Measurements from ENCODE around the gene TUBGCP5. TPM values are rescaled to one million over a fixed set of nuclear protein-coding genes. Genes with fewer than 3 reads are reported as not detected.

The TUBGCP5 gene
- total and polyA plus RNA-seq, 2 experiments from 2014 or later: 12.0 to 21.7 TPM

GRCh38 chr15:22973987-22974386, 65.4 kb downstream of the TUBGCP5 start (continued):
- TF ChIP-seq ZNF462 (CRISPR knock-in tag; IDR thresholded peaks at IDR 0.05): no peak
- TF ChIP-seq EZH2 (IDR thresholded peaks at IDR 0.05; ENCODE audit: low read depth, unreplicated experiment): no peak
- no peak for TF ChIP-seq CTCF (conservative IDR thresholded peaks at IDR 0.05; ENCODE audit: low read depth in 2 of 2)
- no peak for TF ChIP-seq ETS1 (IDR thresholded peaks at IDR 0.05)
- TF ChIP-seq ZNF114 (CRISPR knock-in tag; IDR thresholded peaks at IDR 0.05): no peak
- TF ChIP-seq STAT1 (IDR thresholded peaks at IDR 0.05; ENCODE audit: unreplicated experiment): no peak

GRCh38 chr15:22973286-22973685, 66.1 kb downstream of the TUBGCP5 start:
- ATAC-seq: no peak
- H3K79me2 ChIP-seq (replicated peaks; ENCODE audit: insufficient read depth): peaks cover 98% of the 10 kb centered on the region
- H3K27me3 Mint-ChIP-seq (ENCODE audit: insufficient read depth, low read depth, poor library complexity): peaks cover 11% of the 10 kb centered on the region
- TF ChIP-seq NANOG (IDR thresholded peaks at IDR 0.05; ENCODE audit: borderline replicate concordance): no peak
- TF ChIP-seq ETS1 (IDR thresholded peaks at IDR 0.05): no peak
- TF ChIP-seq ZNF331 (CRISPR knock-in tag; IDR thresholded peaks at IDR 0.05; ENCODE audit: low read depth): no peak
- TF ChIP-seq REST (IDR thresholded peaks at IDR 0.05; ENCODE audit: unreplicated experiment): no peak
- no peak for TF ChIP-seq ZNF114 (CRISPR knock-in tag; IDR thresholded peaks at IDR 0.05)
- TF ChIP-seq STAT1 (IDR thresholded peaks at IDR 0.05; ENCODE audit: unreplicated experiment): no peak
- no peak for TF ChIP-seq JUNB (IDR thresholded peaks at IDR 0.05; ENCODE audit: unreplicated experiment)
- no peak for TF ChIP-seq CREB1 (CRISPR knock-in tag; IDR thresholded peaks at IDR 0.05; ENCODE audit: low read depth)

More at GRCh38 chr15:22973286-22973685, 66.1 kb downstream of the TUBGCP5 start:
- Histone ChIP-seq H3K36me3 (ENCODE audit: insufficient read depth) (no peaks in the 10 kb centered on the region), H3K4me3 (no peak overlapping the region), H3K4me1 (ENCODE audit: insufficient read depth) (peaks cover 8% of the 10 kb centered on the region; the same call in 1 of the 2 replicates), H2AFZ (no peak overlapping the region), H3K4me2 (no peak overlapping the region), H3K27me3 (ENCODE audit: insufficient read depth) (peaks cover 13% of the 10 kb centered on the region), H3F3A (replicated peaks; ENCODE audit: low read depth) (no peaks in the 10 kb centered on the region), H3K9me2 (ENCODE audit: insufficient read depth) (no peaks in the 10 kb centered on the region), H4K20me1 (replicated peaks; ENCODE audit: insufficient read depth) (peaks cover 42% of the 10 kb centered on the region), H3K27ac (ENCODE audit: low read depth) (no peak overlapping the region)
- Mint-ChIP-seq H3K27ac (no peak overlapping the region), H3K9me3 (no peaks in the 10 kb centered on the region; the same call in 2 of the 3 replicates), H3K4me3 (no peak overlapping the region), H3K4me1 (peaks cover 16% of the 10 kb centered on the region), H3K36me3 (ENCODE audit: low read depth) (peaks cover 8% of the 10 kb centered on the region; the same call in 2 of the 3 replicates)
- no peak for DNase-seq (ENCODE audit: low spot score)
